ENCODE data around the gene DRAM1.
"Not testable (repeated sequence)": the region's sequence is repeated elsewhere in the genome, so short reads cannot be mapped to it uniquely, and the experiment has no call there.

DRAM1 gene, protein sequence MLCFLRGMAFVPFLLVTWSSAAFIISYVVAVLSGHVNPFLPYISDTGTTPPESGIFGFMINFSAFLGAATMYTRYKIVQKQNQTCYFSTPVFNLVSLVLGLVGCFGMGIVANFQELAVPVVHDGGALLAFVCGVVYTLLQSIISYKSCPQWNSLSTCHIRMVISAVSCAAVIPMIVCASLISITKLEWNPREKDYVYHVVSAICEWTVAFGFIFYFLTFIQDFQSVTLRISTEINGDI

DNA sequence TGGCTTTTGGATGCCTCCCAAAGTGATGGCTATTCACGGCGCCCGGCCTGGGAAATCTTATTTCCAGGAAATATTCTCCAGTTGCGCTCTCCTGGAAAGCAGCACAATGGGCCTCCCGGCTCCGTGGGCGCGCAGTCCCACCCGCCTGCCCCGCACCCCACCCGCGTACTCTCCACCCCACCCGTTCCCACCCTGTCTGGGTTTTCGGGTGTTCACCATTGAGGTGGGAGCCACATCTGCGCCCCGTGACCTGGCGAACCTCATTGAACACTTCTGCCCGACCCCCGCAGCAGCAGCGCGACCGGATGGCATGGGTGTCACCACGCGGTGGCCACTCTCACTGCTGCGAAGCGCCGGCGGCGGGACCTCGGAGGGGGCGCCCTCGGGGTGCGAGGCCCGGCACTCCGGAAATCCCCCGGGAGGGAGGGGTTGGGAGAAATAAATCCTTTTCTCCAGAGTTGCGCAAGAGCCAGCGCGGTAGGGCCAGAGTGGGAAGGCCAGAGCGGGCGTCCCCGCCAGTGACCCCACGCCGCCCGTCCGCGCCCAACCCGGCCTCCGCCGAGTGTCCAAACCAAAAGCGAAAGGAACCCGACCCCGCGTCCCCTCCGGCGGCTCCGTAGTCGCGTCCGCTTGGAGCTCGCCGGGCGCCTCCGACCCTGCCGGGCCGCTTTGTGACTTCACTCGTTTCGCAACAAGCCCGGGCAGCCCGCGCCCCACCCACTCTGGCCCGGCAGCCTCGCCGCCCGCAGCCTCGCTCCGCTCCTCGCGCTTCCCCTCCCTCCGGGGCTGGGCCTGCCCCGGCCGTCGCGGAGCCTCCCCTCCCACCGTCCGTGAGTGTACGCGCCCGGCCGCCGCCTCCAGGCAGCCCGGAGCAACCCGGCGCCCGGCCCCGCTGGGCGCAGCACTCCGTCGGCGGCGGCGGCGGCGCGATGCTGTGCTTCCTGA is at the start of gene DRAM1:
Gene DRAM1, plus strand, starts transcription at position 720 of the 945 bp plus-strand sequence. Its CDS starts 210 bp downstream, at position 930.
- DNase-seq, result peak; percentile 12

GRCh38 chr12:101828463-101829196 is 48.8 kb upstream of the DRAM1 start:
- no peak for DNase-seq

DNA sequence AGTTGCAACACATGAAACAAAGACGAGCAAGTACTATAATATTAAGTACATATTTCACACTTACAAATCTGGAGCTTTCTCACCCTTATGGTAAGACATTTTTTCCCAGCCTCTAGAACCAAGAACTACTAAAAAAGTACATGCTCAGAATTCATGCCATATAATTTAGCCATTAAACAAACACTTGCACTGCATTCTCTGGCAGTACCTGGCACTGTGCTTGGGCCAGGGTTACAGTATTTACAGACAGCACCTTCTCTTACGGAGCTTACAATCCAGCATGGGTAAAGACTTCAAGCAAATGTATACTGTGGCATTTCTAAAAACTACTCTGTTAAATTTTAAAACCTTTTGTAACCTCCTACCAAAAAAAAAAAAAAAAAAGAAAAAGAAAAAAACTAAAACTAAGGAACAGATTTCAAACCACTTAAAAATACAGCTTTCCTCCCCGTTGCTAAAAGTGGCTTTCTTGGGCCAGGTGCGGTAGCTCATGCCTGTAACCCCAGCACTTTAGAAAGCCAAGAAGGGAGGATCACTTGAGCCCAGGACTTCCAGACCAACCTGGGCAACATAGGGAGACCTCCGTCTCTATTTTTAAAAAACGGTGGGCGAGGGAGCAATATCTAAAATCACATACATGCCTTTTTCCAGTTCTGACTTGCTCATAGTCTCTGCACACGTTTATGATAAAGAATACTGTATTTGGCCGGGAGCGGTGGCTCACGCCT is 47.6 kb upstream of the DRAM1 start:
- no peak for DNase-seq

DNA sequence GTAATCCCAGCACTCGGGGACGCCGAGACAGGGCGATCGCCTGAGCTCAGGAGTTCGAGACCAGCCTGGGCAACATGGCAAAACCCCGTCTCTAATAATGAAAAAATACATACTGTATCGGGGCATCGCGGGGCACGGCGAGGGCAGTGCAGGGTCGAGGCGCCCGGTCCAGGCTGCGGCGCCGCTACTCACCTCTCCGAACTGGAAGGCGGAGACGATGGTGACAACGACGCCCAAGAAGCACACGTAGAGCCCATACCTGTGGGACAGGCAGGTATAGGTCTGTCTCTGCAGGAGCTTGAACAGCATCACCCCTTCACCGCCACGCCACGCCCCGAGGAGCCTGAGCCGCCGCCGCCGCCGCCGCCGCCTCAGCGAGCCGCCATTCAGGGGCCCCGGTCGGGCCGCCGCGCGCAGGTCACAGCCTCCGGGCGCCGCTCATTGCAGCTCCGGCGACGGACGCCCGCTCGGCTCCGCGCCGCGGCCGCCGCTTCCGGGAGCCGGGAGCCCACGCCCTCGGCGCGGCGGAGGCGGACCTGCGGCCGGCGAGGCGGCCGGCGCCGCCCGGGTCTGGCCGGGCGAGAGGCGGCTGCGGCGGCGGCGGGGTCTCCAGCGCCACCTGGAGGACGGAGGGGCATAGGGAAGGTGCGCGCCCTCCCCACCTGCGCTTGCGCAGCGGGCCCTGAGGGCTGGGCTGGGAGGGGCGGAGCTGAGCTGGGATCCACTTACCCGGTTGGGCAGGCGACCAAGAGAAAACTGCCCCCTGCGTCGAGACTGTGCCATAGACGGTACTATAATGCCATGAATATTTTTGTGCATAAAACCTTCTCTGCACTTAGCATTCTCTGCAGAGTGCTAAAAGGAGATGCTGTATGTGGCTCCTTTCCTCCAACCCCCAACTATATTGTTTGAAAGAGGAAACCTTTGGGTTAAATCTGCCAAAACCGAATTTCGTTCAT is 46.7 kb upstream of the DRAM1 start, which contains the start of gene GNPTAB:
Gene GNPTAB, minus strand, starts transcription at position 593 of the 959 bp plus-strand sequence. Its CDS starts 284 bp downstream, at position 309.
- peak; percentile 37 for DNase-seq

GRCh38 chr12:101832030-101832429 is 45.4 kb upstream of the DRAM1 start:
- DNase-seq, result no peak

DNA sequence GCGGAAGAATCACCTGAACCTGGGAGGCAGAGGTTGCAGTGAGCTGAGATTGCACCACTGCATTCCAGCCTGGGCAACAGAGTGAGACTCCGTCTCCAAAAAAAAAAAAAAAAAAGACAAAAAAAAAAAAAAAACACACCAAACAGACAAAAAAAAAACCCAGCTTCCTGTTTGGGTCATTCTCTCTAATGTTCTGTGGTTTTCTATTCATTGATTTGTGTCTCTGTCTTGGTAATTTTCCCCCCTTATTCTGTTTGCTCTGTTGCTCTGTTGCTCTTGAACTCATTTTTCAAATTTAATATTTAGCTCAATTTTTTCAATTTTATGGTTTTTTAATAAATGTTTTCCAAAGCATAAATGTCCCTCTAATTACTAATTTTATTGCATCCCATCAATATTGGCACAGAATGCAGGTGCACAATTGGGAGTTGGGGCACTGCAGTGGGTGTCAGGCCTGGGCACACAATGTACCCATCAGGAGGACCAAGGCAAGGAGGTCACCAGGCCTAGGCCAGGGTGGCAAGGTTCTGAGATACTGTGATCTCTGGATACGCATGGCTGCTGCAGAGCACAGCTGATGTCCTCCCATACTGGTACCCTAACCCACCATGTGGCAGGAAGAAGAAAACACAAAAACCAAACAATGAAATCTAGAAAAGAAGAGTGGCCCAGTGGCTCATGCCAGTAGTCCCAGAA is 38.6 kb upstream of the DRAM1 start:
- DNase-seq, result no peak

- no peak for DNase-seq
Observed at GRCh38 chr12:101839324-101840283, 37.8 kb upstream of the DRAM1 start.

GRCh38 chr12:101841069-101841468 is 36.3 kb upstream of the DRAM1 start:
- no peak for DNase-seq

- DNase-seq, result no peak
Observed at GRCh38 chr12:101845137-101845711, 32.2 kb upstream of the DRAM1 start.

DNA sequence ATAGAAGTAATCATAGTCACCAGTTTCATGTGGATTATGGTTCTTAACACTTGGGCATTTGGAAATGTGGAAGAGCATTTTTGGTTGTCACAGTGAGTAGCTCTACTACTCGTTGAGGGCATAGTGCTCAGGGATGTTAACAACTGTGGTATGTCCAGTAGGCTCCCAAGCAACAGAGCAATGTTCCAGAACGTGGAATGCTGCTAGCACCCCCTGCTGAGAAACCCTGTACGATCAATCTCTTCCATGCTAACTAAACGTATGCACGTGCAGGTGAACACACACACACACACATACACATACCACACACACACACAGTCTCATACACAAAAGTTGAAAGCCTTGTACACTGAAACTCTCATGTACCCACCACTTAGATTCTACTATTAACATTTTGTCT is 30.1 kb upstream of the DRAM1 start:
- no peak for DNase-seq

GRCh38 chr12:101850199-101850598 is 27.2 kb upstream of the DRAM1 start:
- no peak for DNase-seq

GRCh38 chr12:101852998-101853397 is 24.4 kb upstream of the DRAM1 start:
- no peak for DNase-seq

DNA sequence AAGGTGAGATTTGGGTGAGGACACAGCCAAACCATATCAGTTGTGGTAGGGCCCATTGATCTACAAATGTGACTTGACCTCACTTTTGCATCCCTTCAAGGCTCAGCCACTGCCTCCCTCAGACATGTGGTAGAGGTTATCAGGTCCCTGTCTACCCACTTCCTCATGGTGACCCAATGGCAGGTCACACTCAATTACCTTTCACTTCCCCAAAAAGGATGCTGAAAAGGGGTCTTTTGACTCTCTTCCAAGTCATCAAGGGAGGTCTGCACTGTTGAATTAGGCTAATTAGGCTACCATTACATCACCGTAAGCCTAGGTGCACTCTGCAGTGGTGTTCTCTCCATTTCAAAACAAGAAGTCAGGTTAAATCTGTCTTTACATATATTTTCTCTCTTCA is 22.6 kb upstream of the DRAM1 start:
- DNase-seq, result no peak

- no peak for DNase-seq
Observed at GRCh38 chr12:101855364-101855884, 22.0 kb upstream of the DRAM1 start.

DNA sequence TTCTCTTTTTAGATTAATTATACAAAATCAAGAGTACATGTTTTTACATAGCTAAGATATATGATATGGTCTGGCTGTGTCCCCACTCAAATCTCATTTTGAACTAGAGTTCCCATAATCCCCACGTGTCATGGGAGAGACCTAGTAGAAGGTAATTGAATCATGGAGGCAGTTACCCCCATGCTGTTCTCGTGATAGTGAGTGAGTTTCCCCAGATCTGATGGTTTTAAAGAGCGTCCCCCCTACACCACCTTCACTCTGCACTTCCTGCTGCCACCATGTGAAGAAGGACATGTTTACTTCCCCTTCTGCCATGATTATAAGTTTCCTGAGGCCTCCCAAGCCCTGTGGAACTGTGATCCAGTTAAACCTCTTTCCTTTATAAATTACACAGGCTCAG is 21.4 kb upstream of the DRAM1 start:
- no peak for DNase-seq

- DNase-seq, result not testable (repeated sequence)
Observed at GRCh38 chr12:101856614-101857013, 20.8 kb upstream of the DRAM1 start.

- DNase-seq, result no peak
Observed at GRCh38 chr12:101857043-101857558, 20.3 kb upstream of the DRAM1 start.

- no peak for DNase-seq
Observed at GRCh38 chr12:101858361-101858760, 19.0 kb upstream of the DRAM1 start.

All from DMS 273 treated with DMSO at 0.1 percent for 48 hours (cell line).